ENCODE measurements around the gene SLC25A21. TPM values are rescaled to one million over a fixed set of nuclear protein-coding genes. Genes with fewer than 3 reads are reported as not detected.
A peak's percentile ranks its signal among the peaks of the same experiment; 100 is the strongest.

Gene SLC25A21
- total and polyA plus RNA-seq, 8 donors, result 0.40 to 5.4 (median 1.3) TPM; not detected in 2

GRCh38 chr14:36773136-36773540 is 399.3 kb downstream of the SLC25A21 start:
- no peaks in the 10 kb centered on the region for H3K9me3 ChIP-seq
- TF ChIP-seq POLR2AphosphoS5 (IDR thresholded peaks at IDR 0.05) (no peak), POLR2A (IDR thresholded peaks at IDR 0.05) (no peak), CTCF (IDR thresholded peaks at IDR 0.05) (no peak)
- H3K27ac ChIP-seq, result no peak overlapping the region
- no peak overlapping the region for H3K4me3 ChIP-seq
- H3K27me3 ChIP-seq, result no peaks in the 10 kb centered on the region
- WGBS, 5 donors, result 51 to 66% (median 60%) methylated on average over 3 of the region's 3 CpGs
- H3K36me3 ChIP-seq, result no peaks in the 10 kb centered on the region
- no peak for DNase-seq
- intact Hi-C loops (cut with DNase I; ENCODE audit: low total_unique reads), result no loop called here
- H3K4me1 ChIP-seq, result no peaks in the 10 kb centered on the region

- TF ChIP-seq EP300 (IDR thresholded peaks at IDR 0.05) (no peak), POLR2A (IDR thresholded peaks at IDR 0.05) (no peak), CTCF (IDR thresholded peaks at IDR 0.05) (no peak), POLR2AphosphoS5 (IDR thresholded peaks at IDR 0.05) (no peak)
- H3K27me3 ChIP-seq, result no peaks in the 10 kb centered on the region
- no peaks in the 10 kb centered on the region for H3K36me3 ChIP-seq
- no peak overlapping the region for H3K4me3 ChIP-seq
- DNase-seq, result peak in 1 of 2 donors; percentile 57
- 24 to 41% (median 29%) methylated on average over 4 of the region's 4 CpGs for WGBS, 5 donors
- intact Hi-C loops (cut with DNase I; ENCODE audit: low total_unique reads), result no loop called here
- H3K9me3 ChIP-seq, result no peaks in the 10 kb centered on the region
- H3K4me1 ChIP-seq, result no peaks in the 10 kb centered on the region
- H3K27ac ChIP-seq, result no peak overlapping the region
Observed at GRCh38 chr14:36771028-36771640, 401.3 kb downstream of the SLC25A21 start.

- TF ChIP-seq EP300 (IDR thresholded peaks at IDR 0.05) (no peak), POLR2A (IDR thresholded peaks at IDR 0.05) (no peak)
- 73 to 89% (median 80%) methylated on average over 4 of the region's 4 CpGs for WGBS, 5 donors
- intact Hi-C loops (cut with DNase I; ENCODE audit: low total_unique reads), result no loop called here
Observed at GRCh38 chr14:36768638-36769337, 403.6 kb downstream of the SLC25A21 start.

GRCh38 chr14:36767603-36768281 is 404.7 kb downstream of the SLC25A21 start:
- TF ChIP-seq POLR2AphosphoS5 (IDR thresholded peaks at IDR 0.05) (no peak), POLR2A (IDR thresholded peaks at IDR 0.05) (no peak), CTCF (IDR thresholded peaks at IDR 0.05) (no peak), EP300 (IDR thresholded peaks at IDR 0.05) (no peak)
- H3K27me3 ChIP-seq, result no peaks in the 10 kb centered on the region
- H3K9me3 ChIP-seq, result no peaks in the 10 kb centered on the region
- no peak overlapping the region for H3K4me3 ChIP-seq
- intact Hi-C loops (cut with DNase I; ENCODE audit: low total_unique reads), result no loop called here
- peak in 1 of 2 donors; percentile 30 for DNase-seq
- no peaks in the 10 kb centered on the region for H3K4me1 ChIP-seq
- 52 to 57% (median 56%) methylated on average over 7 of the region's 7 CpGs for WGBS, 5 donors
- H3K27ac ChIP-seq, result no peak overlapping the region
- no peaks in the 10 kb centered on the region for H3K36me3 ChIP-seq

More at GRCh38 chr14:36768638-36769337, 403.6 kb downstream of the SLC25A21 start:
- H3K4me3 ChIP-seq, result no peak overlapping the region
- H3K27me3 ChIP-seq, result no peaks in the 10 kb centered on the region
- no peak for DNase-seq
- H3K27ac ChIP-seq, result no peak overlapping the region
- no peaks in the 10 kb centered on the region for H3K9me3 ChIP-seq
- no peaks in the 10 kb centered on the region for H3K4me1 ChIP-seq
- no peaks in the 10 kb centered on the region for H3K36me3 ChIP-seq

All from stomach (tissue), 9 donors.